GM12878 (cell line): ENCODE results near the gene MICA. TPM values are rescaled to one million over a fixed set of nuclear protein-coding genes. Genes with fewer than 3 reads are reported as not detected.

Experiments
- BHLHE40 ChIP-seq, 2 experiments: fragments of 450-650 bp in 1 of 2; IDR thresholded peaks; 2 replicates each; pipeline ENCODE4 v1.6.1; 2011 to 2017; ENCODE audit warnings: low read depth in 2 of 2, borderline replicate concordance in 1 of 2, improper control_type of control experiment in 1 of 2, low read length in 1 of 2, mild to moderate bottlenecking in 1 of 2
- CEBPB ChIP-seq, 2 experiments: fragments of 150-350 bp in 1 of 2; IDR thresholded peaks; 2 replicates each; pipeline ENCODE4 v1.6.1; 2012 to 2014; ENCODE audit warnings: low read depth in 2 of 2, low read length in 2 of 2, borderline replicate concordance in 1 of 2, inconsistent platforms in 1 of 2
- NFYB ChIP-seq: IDR thresholded peaks from 2 replicates; pipeline ENCODE4 v1.6.1; 2011; ENCODE audit warnings: low read depth, mild to moderate bottlenecking, low read length, improper control_type of control experiment, moderate library complexity; ENCODE audit not compliant: insufficient read depth
- NR2C2 ChIP-seq: IDR thresholded peaks from 2 replicates; pipeline ENCODE4 v1.6.1; 2011; ENCODE audit warnings: borderline replicate concordance, low read depth; ENCODE audit not compliant: control insufficient read depth, insufficient read length
- RAD51 ChIP-seq: fragments of 450-650 bp; IDR thresholded peaks from 2 replicates; pipeline ENCODE4 v1.6.1; 2016; ENCODE audit warnings: moderate library complexity, mild to moderate bottlenecking, inconsistent platforms
- RELB ChIP-seq: fragments of 450-650 bp; IDR thresholded peaks from 2 replicates; pipeline ENCODE4 v1.6.1; 2017; ENCODE audit warnings: low read depth, mild to moderate bottlenecking, moderate library complexity
- SREBF2 ChIP-seq: IDR thresholded peaks from 2 replicates; pipeline ENCODE4 v1.6.1; 2012; ENCODE audit warnings: mild to moderate bottlenecking, low read length
- SUPT20H ChIP-seq: IDR thresholded peaks from 2 replicates; pipeline ENCODE4 v1.6.1; 2011; ENCODE audit warnings: low read depth, mild to moderate bottlenecking, low read length, moderate library complexity, borderline replicate concordance; ENCODE audit not compliant: control insufficient read depth
- USF1 ChIP-seq: IDR thresholded peaks from 2 replicates; pipeline ENCODE4 v1.6.1; 2011; ENCODE audit warnings: borderline replicate concordance, low read depth, mild to moderate bottlenecking, moderate library complexity, mixed read lengths, low read length; ENCODE audit not compliant: insufficient read depth; ENCODE audit errors: extremely low read length
- polyA plus RNA-seq, 11 experiments: library from polyadenylated mRNA; depleted of rRNA in 4 of 11; unstranded in 6 of 11; stranded (reverse) in 5 of 11; fragments of >200 nt; fragmentation: Nextera tagmentation in 4 of 11; fragmentation: Illumina TruSeq in 1 of 11; extraction: Ambion mirVana in 4 of 11; extraction: Trizol in 1 of 11; gene quantifications; 1 replicate in 1 of 11; 2 replicates in 10 of 11; pipeline versions ENCODE4 v1.2.1 to v1.2.3, GENCODE V29; 2011 to 2016; ENCODE audit warnings: inconsistent platforms in 2 of 11, missing spikeins in 2 of 11, low read depth in 1 of 11
- total RNA-seq, 4 experiments: library from RNA; depleted of rRNA in 3 of 4; stranded (reverse); fragments of >200 nt in 3 of 4; fragmentation: Illumina TruSeq in 1 of 4; extraction: Trizol in 1 of 4; gene quantifications; 2 replicates each; pipeline versions ENCODE4 v1.2.1 to v1.2.3, GENCODE V29; 2013 to 2021
- TF ChIP-seq, protein P1 (sequence below): IDR thresholded peaks from 2 replicates; pipeline ENCODE4 v1.6.1; 2012; ENCODE audit warnings: mild to moderate bottlenecking, low read depth, low read length
- TF ChIP-seq, protein P2 (sequence below): fragments of 450-650 bp; formaldehyde crosslinking; IDR thresholded peaks from 2 replicates; pipeline ENCODE4 v1.4.0; 2020; ENCODE audit warnings: mild to moderate bottlenecking, moderate library complexity

Gene MICA
- total and polyA plus RNA-seq, 10 of the 15 experiments (the other 5 are each of a cell fraction or from before 2014, with no cell fraction given) = 3.6 to 10.5 (median 6.9) TPM

- TF ChIP-seq RELB (0 out of 2 replicates have a peak, but pooled peaks have one; percentile 31), BHLHE40 (IDR thresholded peaks at IDR 0.05; ENCODE audit: borderline replicate concordance in 1 of 2, low read depth in 2 of 2, low read length in 1 of 2) (peak in 1 of 2 experiments; percentile 50; a peak in 1 of 4 replicates), USF1 (no peak), SREBF2 (no peak), NR2C2 (no peak), CEBPB (IDR thresholded peaks at IDR 0.05; ENCODE audit: borderline replicate concordance in 1 of 2, low read depth in 2 of 2, low read length in 2 of 2) (no peak), SUPT20H (no peak), NFYB (no peak), RAD51 (no peak)
- TF ChIP-seq, protein P1, sequence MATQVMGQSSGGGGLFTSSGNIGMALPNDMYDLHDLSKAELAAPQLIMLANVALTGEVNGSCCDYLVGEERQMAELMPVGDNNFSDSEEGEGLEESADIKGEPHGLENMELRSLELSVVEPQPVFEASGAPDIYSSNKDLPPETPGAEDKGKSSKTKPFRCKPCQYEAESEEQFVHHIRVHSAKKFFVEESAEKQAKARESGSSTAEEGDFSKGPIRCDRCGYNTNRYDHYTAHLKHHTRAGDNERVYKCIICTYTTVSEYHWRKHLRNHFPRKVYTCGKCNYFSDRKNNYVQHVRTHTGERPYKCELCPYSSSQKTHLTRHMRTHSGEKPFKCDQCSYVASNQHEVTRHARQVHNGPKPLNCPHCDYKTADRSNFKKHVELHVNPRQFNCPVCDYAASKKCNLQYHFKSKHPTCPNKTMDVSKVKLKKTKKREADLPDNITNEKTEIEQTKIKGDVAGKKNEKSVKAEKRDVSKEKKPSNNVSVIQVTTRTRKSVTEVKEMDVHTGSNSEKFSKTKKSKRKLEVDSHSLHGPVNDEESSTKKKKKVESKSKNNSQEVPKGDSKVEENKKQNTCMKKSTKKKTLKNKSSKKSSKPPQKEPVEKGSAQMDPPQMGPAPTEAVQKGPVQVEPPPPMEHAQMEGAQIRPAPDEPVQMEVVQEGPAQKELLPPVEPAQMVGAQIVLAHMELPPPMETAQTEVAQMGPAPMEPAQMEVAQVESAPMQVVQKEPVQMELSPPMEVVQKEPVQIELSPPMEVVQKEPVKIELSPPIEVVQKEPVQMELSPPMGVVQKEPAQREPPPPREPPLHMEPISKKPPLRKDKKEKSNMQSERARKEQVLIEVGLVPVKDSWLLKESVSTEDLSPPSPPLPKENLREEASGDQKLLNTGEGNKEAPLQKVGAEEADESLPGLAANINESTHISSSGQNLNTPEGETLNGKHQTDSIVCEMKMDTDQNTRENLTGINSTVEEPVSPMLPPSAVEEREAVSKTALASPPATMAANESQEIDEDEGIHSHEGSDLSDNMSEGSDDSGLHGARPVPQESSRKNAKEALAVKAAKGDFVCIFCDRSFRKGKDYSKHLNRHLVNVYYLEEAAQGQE = no peak
- TF ChIP-seq, protein P2, sequence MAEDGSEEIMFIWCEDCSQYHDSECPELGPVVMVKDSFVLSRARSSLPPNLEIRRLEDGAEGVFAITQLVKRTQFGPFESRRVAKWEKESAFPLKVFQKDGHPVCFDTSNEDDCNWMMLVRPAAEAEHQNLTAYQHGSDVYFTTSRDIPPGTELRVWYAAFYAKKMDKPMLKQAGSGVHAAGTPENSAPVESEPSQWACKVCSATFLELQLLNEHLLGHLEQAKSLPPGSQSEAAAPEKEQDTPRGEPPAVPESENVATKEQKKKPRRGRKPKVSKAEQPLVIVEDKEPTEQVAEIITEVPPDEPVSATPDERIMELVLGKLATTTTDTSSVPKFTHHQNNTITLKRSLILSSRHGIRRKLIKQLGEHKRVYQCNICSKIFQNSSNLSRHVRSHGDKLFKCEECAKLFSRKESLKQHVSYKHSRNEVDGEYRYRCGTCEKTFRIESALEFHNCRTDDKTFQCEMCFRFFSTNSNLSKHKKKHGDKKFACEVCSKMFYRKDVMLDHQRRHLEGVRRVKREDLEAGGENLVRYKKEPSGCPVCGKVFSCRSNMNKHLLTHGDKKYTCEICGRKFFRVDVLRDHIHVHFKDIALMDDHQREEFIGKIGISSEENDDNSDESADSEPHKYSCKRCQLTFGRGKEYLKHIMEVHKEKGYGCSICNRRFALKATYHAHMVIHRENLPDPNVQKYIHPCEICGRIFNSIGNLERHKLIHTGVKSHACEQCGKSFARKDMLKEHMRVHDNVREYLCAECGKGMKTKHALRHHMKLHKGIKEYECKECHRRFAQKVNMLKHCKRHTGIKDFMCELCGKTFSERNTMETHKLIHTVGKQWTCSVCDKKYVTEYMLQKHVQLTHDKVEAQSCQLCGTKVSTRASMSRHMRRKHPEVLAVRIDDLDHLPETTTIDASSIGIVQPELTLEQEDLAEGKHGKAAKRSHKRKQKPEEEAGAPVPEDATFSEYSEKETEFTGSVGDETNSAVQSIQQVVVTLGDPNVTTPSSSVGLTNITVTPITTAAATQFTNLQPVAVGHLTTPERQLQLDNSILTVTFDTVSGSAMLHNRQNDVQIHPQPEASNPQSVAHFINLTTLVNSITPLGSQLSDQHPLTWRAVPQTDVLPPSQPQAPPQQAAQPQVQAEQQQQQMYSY (CRISPR knock-in tag) = no peak
Measured at GRCh38 chr6:31366693-31367470, 36.5 kb upstream of the MICA start (continued).
